Activated CD4-positive, alpha-beta T cell treated with anti-CD3 and anti-CD28 coated beads for 48 hours (primary cell): ENCODE measurements around the gene TFRC.
"Not testable (repeated sequence)": the region's sequence is repeated elsewhere in the genome, so short reads cannot be mapped to it uniquely, and the experiment has no call there.

Experiments
- DNase-seq: peaks from one replicate; pipeline ENCODE4 v3.0.0-alpha.2; 2020

Gene TFRC

GRCh38 chr3:196002721-196003120 lies 79.2 kb downstream of the TFRC start:
- not testable (repeated sequence) for DNase-seq

- DNase-seq: not testable (repeated sequence)
These were observed 80.7 kb downstream of the TFRC start for GRCh38 chr3:196001240-196001639.

- DNase-seq: not testable (repeated sequence)
These were observed 81.4 kb downstream of the TFRC start for GRCh38 chr3:196000360-196000950.

GRCh38 chr3:195999896-196000295 lies 82.0 kb downstream of the TFRC start:
- no peak for DNase-seq
